Coronary artery (tissue), 2 donors: ENCODE data around the gene PRKAG1.

Experiments
- DNase-seq: peaks from one replicate; pipeline ENCODE4 v3.0.0-alpha.2; 2017; ENCODE audit warnings: low spot score
- H3K27ac ChIP-seq, 2 donors: fragments of 200-600 bp; sonication (generic); one replicate each; pipeline ENCODE4 v1.5.1; 2016 to 2019
- H3K4me3 ChIP-seq: fragments of 200-600 bp; sonication (generic); 2 replicates; pipeline ENCODE4 v1.5.1; 2016; ENCODE audit warnings: mild to moderate bottlenecking, moderate library complexity
- CTCF ChIP-seq: fragments of 200-600 bp; sonication (generic); IDR thresholded peaks from one replicate; pipeline ENCODE4 v1.5.1; 2019; ENCODE audit warnings: antibody characterized with exemption

Gene PRKAG1

GRCh38 chr12:49026101-49026500 lies 7.5 kb upstream of the PRKAG1 start:
- no peak for DNase-seq
- H3K4me3 ChIP-seq = no peak overlapping the region
- H3K27ac ChIP-seq = no peak overlapping the region
- no peak for TF ChIP-seq CTCF

GRCh38 chr12:49025463-49025862 lies 6.9 kb upstream of the PRKAG1 start:
- TF ChIP-seq CTCF = no peak
- H3K4me3 ChIP-seq = no peak overlapping the region
- no peak overlapping the region for H3K27ac ChIP-seq
- no peak for DNase-seq

GRCh38 chr12:49024543-49024942 lies 6.0 kb upstream of the PRKAG1 start:
- Histone ChIP-seq H3K4me3 (no peak overlapping the region), H3K27ac (no peak overlapping the region)
- TF ChIP-seq CTCF = no peak
- no peak for DNase-seq

GRCh38 chr12:49023812-49024211 lies 5.2 kb upstream of the PRKAG1 start:
- TF ChIP-seq CTCF = no peak
- no peak for DNase-seq
- H3K27ac ChIP-seq = no peak overlapping the region
- H3K4me3 ChIP-seq = no peak overlapping the region

GRCh38 chr12:49022558-49023178 lies 4.1 kb upstream of the PRKAG1 start:
- TF ChIP-seq CTCF = no peak
- Histone ChIP-seq H3K27ac (no peak overlapping the region), H3K4me3 (no peak overlapping the region)
- DNase-seq = peak; percentile 68

GRCh38 chr12:49021292-49021915 lies 2.8 kb upstream of the PRKAG1 start:
- DNase-seq = peak; percentile 67
- Histone ChIP-seq H3K4me3 (no peak overlapping the region), H3K27ac (no peak overlapping the region)
- TF ChIP-seq CTCF = no peak

GRCh38 chr12:49020441-49020840 lies 1.9 kb upstream of the PRKAG1 start:
- no peak for TF ChIP-seq CTCF
- H3K27ac ChIP-seq = no peak overlapping the region
- DNase-seq = peak; percentile 71
- H3K4me3 ChIP-seq = no peak overlapping the region
